IMR-90 (cell line): ENCODE measurements around the gene SPTBN5. TPM values are rescaled to one million over a fixed set of nuclear protein-coding genes. Genes with fewer than 3 reads are reported as not detected.

Experiments used
- ATAC-seq: fragments of 200-7000 bp; cut with Tn5 transposase; 2 replicates; pipeline ENCODE4 v1.9.1; 2020; ENCODE audit warnings: low read depth, mild to moderate bottlenecking, moderate library complexity
- BruUV-seq: library from RNA; stranded (reverse); fragments of 400-500 nt; replicated peaks from 2 replicates; lab custom pipeline; 2021; lab: Mats Ljungman, UMichigan
- CTCF ChIA-PET: fragments of 300-600 bp; formaldehyde crosslinking; extraction: SDS; loops from one replicate; lab custom pipeline; 2021; ENCODE audit warnings: antibody characterized with exemption; lab: Yijun Ruan, JAX
- POLR2A ChIA-PET: fragments of 300-600 bp; sonication (Branson Sonifier 250); formaldehyde crosslinking; loops from one replicate; lab custom pipeline; 2022; ENCODE audit warnings: antibody characterized with exemption; ENCODE audit not compliant: unreplicated experiment; lab: Charles Lee
- DNase-seq: peaks from one replicate; pipeline ENCODE4 v3.0.0; 2013
- H2AFZ ChIP-seq: replicated peaks from 2 replicates; pipeline ENCODE3; 2013; ENCODE audit warnings: low read length, mild to moderate bottlenecking; ENCODE audit not compliant: poor library complexity
- H2AK5ac ChIP-seq: 2 replicates; pipeline ENCODE4 v1.6.1; 2013; ENCODE audit warnings: low read depth, low read length, inconsistent platforms
- H2AK9ac ChIP-seq: replicated peaks from 2 replicates; pipeline ENCODE3; 2013; ENCODE audit warnings: mild to moderate bottlenecking, low read depth, low read length, moderate library complexity; ENCODE audit not compliant: poor library complexity
- H2BK120ac ChIP-seq: 2 replicates; pipeline ENCODE4 v1.6.1; 2013; ENCODE audit warnings: low read depth, low read length, inconsistent platforms
- H2BK15ac ChIP-seq: 3 replicates; pipeline ENCODE4 v1.6.1; 2013; ENCODE audit warnings: low read depth, low read length, inconsistent platforms
- H2BK20ac ChIP-seq: 2 replicates; pipeline ENCODE4 v1.6.1; 2013; ENCODE audit warnings: low read depth, mild to moderate bottlenecking, inconsistent platforms, low read length, moderate library complexity
- H2BK5ac ChIP-seq: 2 replicates; pipeline ENCODE4 v1.6.1; 2013; ENCODE audit warnings: mild to moderate bottlenecking, low read depth, low read length, inconsistent platforms; ENCODE audit not compliant: poor library complexity, severe bottlenecking
- H3K14ac ChIP-seq: replicated peaks from 2 replicates; pipeline ENCODE4 v1.6.1; 2013; ENCODE audit warnings: low read depth, low read length, inconsistent platforms
- H3K18ac ChIP-seq: 2 replicates; pipeline ENCODE4 v1.6.1; 2013; ENCODE audit warnings: low read depth, low read length, control low read depth
- H3K23ac ChIP-seq: 2 replicates; pipeline ENCODE4 v1.6.1; 2013; ENCODE audit warnings: low read depth, low read length, inconsistent platforms
- H3K27ac ChIP-seq: 2 replicates; pipeline ENCODE4 v1.5.1; 2013; ENCODE audit warnings: mild to moderate bottlenecking, control low read depth, low read length; ENCODE audit not compliant: insufficient read depth
- H3K27me3 ChIP-seq: 2 replicates; pipeline ENCODE4 v1.6.1; 2013; ENCODE audit warnings: low read length; ENCODE audit not compliant: control insufficient read depth, insufficient read depth
- H3K36me3 ChIP-seq: 2 replicates; pipeline ENCODE4 v1.6.1; 2013; ENCODE audit warnings: low read length, mixed read lengths; ENCODE audit not compliant: control insufficient read depth, insufficient read depth
- H3K4ac ChIP-seq: 2 replicates; pipeline ENCODE4 v1.6.1; 2013; ENCODE audit warnings: low read depth, low read length, inconsistent platforms
- H3K4me1 ChIP-seq: 2 replicates; pipeline ENCODE4 v1.6.1; 2013; ENCODE audit warnings: low read length, mixed read lengths; ENCODE audit not compliant: control insufficient read depth, insufficient read depth
- H3K4me2 ChIP-seq: 2 replicates; pipeline ENCODE4 v1.6.1; 2013; ENCODE audit warnings: low read depth, mild to moderate bottlenecking, control low read depth, low read length, moderate library complexity
- H3K4me3 ChIP-seq: 2 replicates; pipeline ENCODE4 v1.5.1; 2013; ENCODE audit warnings: low read depth, mild to moderate bottlenecking, control low read depth, low read length, moderate library complexity; ENCODE audit not compliant: insufficient read depth
- H3K56ac ChIP-seq: 2 replicates; pipeline ENCODE4 v1.6.1; 2013; ENCODE audit warnings: low read length, inconsistent platforms; ENCODE audit not compliant: insufficient read depth; ENCODE audit errors: extremely low read depth
- H3K79me1 ChIP-seq, 2 experiments: 2 replicates each; pipeline ENCODE4 v1.6.1; 2013; ENCODE audit warnings: low read length in 2 of 2, inconsistent platforms in 1 of 2, low read depth in 1 of 2
- H3K9ac ChIP-seq: 2 replicates; pipeline ENCODE4 v1.6.1; 2013; ENCODE audit warnings: low read depth, low read length, control low read depth
- H3K9me1 ChIP-seq: 2 replicates; pipeline ENCODE4 v1.6.1; 2013; ENCODE audit warnings: low read length, inconsistent platforms; ENCODE audit not compliant: insufficient read depth
- H3K9me3 ChIP-seq: 2 replicates; pipeline ENCODE4 v1.6.1; 2013; ENCODE audit warnings: low read length; ENCODE audit not compliant: control insufficient read depth, insufficient read depth
- H4K20me1 ChIP-seq: 2 replicates; pipeline ENCODE4 v1.6.1; 2013; ENCODE audit warnings: low read length, inconsistent platforms; ENCODE audit not compliant: insufficient read depth
- H4K5ac ChIP-seq: 2 replicates; pipeline ENCODE4 v1.6.1; 2013; ENCODE audit warnings: mild to moderate bottlenecking, low read depth, low read length, control low read depth
- H4K8ac ChIP-seq, 2 experiments: 2 replicates each; pipeline ENCODE4 v1.6.1; 2013; ENCODE audit warnings: low read depth in 2 of 2, low read length in 2 of 2, control low read depth in 1 of 2, inconsistent platforms in 1 of 2
- H4K91ac ChIP-seq: 2 replicates; pipeline ENCODE4 v1.6.1; 2013; ENCODE audit warnings: low read depth, low read length, inconsistent platforms; ENCODE audit not compliant: insufficient read depth
- BHLHE40 ChIP-seq: fragments of 150-350 bp; IDR thresholded peaks from 2 replicates; pipeline ENCODE4 v1.6.1; 2016; ENCODE audit warnings: mild to moderate bottlenecking, low read depth, low read length
- CEBPB ChIP-seq: IDR thresholded peaks from 2 replicates; pipeline ENCODE4 v1.6.1; 2012; ENCODE audit warnings: low read depth, low read length, improper control_type of control experiment
- CHD1 ChIP-seq: IDR thresholded peaks from 2 replicates; pipeline ENCODE4 v1.6.1; 2012; ENCODE audit warnings: low read depth, low read length, improper control_type of control experiment
- ELK1 ChIP-seq: fragments of 150-350 bp; IDR thresholded peaks from 2 replicates; pipeline ENCODE4 v1.6.1; 2016; ENCODE audit warnings: low read depth, mild to moderate bottlenecking, low read length, moderate library complexity, borderline replicate concordance
- FOS ChIP-seq: fragments of 150-350 bp; IDR thresholded peaks from 2 replicates; pipeline ENCODE4 v1.6.1; 2016; ENCODE audit warnings: low read depth, low read length
- MAFK ChIP-seq: IDR thresholded peaks from 2 replicates; pipeline ENCODE4 v1.6.1; 2012; ENCODE audit warnings: low read depth, low read length, improper control_type of control experiment
- MAZ ChIP-seq: IDR thresholded peaks from 2 replicates; pipeline ENCODE4 v1.6.1; 2012; ENCODE audit warnings: low read depth, mild to moderate bottlenecking, low read length, improper control_type of control experiment, moderate library complexity, borderline replicate concordance
- MXI1 ChIP-seq: IDR thresholded peaks from 2 replicates; pipeline ENCODE4 v1.6.1; 2012; ENCODE audit warnings: low read depth, mild to moderate bottlenecking, low read length, moderate library complexity, borderline replicate concordance
- NFE2L2 ChIP-seq: fragments of 150-350 bp; IDR thresholded peaks from 2 replicates; pipeline ENCODE4 v1.6.1; 2016; ENCODE audit warnings: low read depth, mild to moderate bottlenecking, low read length
- POLR2A ChIP-seq: IDR thresholded peaks from 2 replicates; pipeline ENCODE4 v1.6.1; 2012; ENCODE audit warnings: mild to moderate bottlenecking, low read depth, low read length
- RAD21 ChIP-seq: IDR thresholded peaks from 2 replicates; pipeline ENCODE4 v1.6.1; 2012; ENCODE audit warnings: low read length, improper control_type of control experiment
- RCOR1 ChIP-seq: IDR thresholded peaks from 2 replicates; pipeline ENCODE4 v1.6.1; 2012; ENCODE audit warnings: mild to moderate bottlenecking, low read length, improper control_type of control experiment; ENCODE audit not compliant: insufficient replicate concordance
- RFX5 ChIP-seq: IDR thresholded peaks from 2 replicates; pipeline ENCODE4 v1.8.0; 2012; ENCODE audit warnings: low read depth, mild to moderate bottlenecking, low read length, moderate library complexity
- SMC3 ChIP-seq: fragments of 150-350 bp; IDR thresholded peaks from 2 replicates; pipeline ENCODE4 v1.6.1; 2016; ENCODE audit warnings: low read depth, mild to moderate bottlenecking, antibody characterized with exemption, low read length, moderate library complexity
- USF2 ChIP-seq: fragments of 150-350 bp; IDR thresholded peaks from 2 replicates; pipeline ENCODE4 v1.6.1; 2017; ENCODE audit warnings: mild to moderate bottlenecking, antibody characterized with exemption, low read length, low read depth
- WGBS, 2 experiments: methylation state at CpG; one replicate each; pipeline versions ENCODE4 v1.1.5 to v1.1.7; 2013; ENCODE audit warnings: missing lambda C conversion rate in 2 of 2; ENCODE audit not compliant: insufficient read length in 1 of 2; ENCODE audit errors: extremely low coverage in 2 of 2; 5-methylcytosine and 5-hydroxymethylcytosine counted together
- dilution Hi-C: fragments of 300-500 bp; cut with HindIII; formaldehyde crosslinking; loops from one replicate; pipeline ENCODE4 v1.14.3; 2018; ENCODE audit warnings: low sequenced_read_pairs; ENCODE audit not compliant: unreplicated experiment
- in situ Hi-C: fragments of 300-500 bp; cut with MboI; formaldehyde crosslinking; loops from 3 replicates; pipeline ENCODE4 v1.14.3; 2019; ENCODE audit warnings: low sequenced_read_pairs, inconsistent platforms, mixed read lengths
- intact Hi-C: fragments of 100-400 bp; cut with micrococcal nuclease; formaldehyde crosslinking; loops from 2 replicates; pipeline ENCODE4 v1.10.0; 2022
- polyA plus RNA-seq, 3 experiments: library from polyadenylated mRNA; depleted of rRNA; stranded (reverse); fragments of >200 nt; gene quantifications; 2 replicates each; pipeline ENCODE4 v1.2.3, GENCODE V29; 2012; ENCODE audit warnings: low replicate concordance in 1 of 3
- total RNA-seq: library from RNA; depleted of rRNA; stranded (reverse); fragments of >200 nt; gene quantifications from 2 replicates; pipeline ENCODE4 v1.2.3, GENCODE V29; 2012
- TF ChIP-seq, protein P1 (sequence below): conservative IDR thresholded peaks from 2 replicates; pipeline ENCODE4 v1.5.1; 2012; ENCODE audit warnings: mild to moderate bottlenecking, low read depth, low read length, improper control_type of control experiment

The SPTBN5 gene
- total and polyA plus RNA-seq, 2 of the 4 experiments (the other 2 are of a cell fraction): under 0.01 to 0.38 TPM

GRCh38 chr15:41913256-41913655 is 19.4 kb upstream of the SPTBN5 start:
- Histone ChIP-seq H2AFZ (no peak overlapping the region), H4K8ac (no peak overlapping the region), H3K14ac (no peak overlapping the region), H3K36me3 (peaks cover 11% of the 10 kb centered on the region), H3K79me1 (peaks cover 23 to 72% of the 10 kb centered on the region in 2 experiments), H3K9me1 (peaks cover 22% of the 10 kb centered on the region), H3K9me3 (no peaks in the 10 kb centered on the region), H3K18ac (no peak overlapping the region), H3K27me3 (no peaks in the 10 kb centered on the region), H3K4ac (no peak overlapping the region), H2BK5ac (no peak overlapping the region), H2BK15ac (no peak overlapping the region), H4K5ac (no peak overlapping the region), H3K4me3 (no peak overlapping the region), H4K20me1 (peaks cover 9% of the 10 kb centered on the region), H2BK120ac (no peak overlapping the region), H3K23ac (no peak overlapping the region), H3K56ac (no peak overlapping the region), H2AK5ac (no peak overlapping the region), H3K4me1 (peaks cover 6% of the 10 kb centered on the region), H2BK20ac (no peak overlapping the region), H3K27ac (no peak overlapping the region), H3K9ac (no peak overlapping the region), H2AK9ac (no peak overlapping the region), H3K4me2 (no peak overlapping the region), H4K91ac (no peak overlapping the region)
- no peak for DNase-seq
- BruUV-seq: no TSS peak
- POLR2A ChIA-PET: no interaction called here
- ATAC-seq: no peak
- intact Hi-C loops (no loop called here), in situ Hi-C loops (no loop called here), dilution Hi-C loops (no loop called here)
- WGBS, 2 experiments: no CpG with 5 or more reads among the region's 3 CpGs
- no peak for TF ChIP-seq NFE2L2
- no peak for TF ChIP-seq MAZ
- TF ChIP-seq BHLHE40: no peak
- TF ChIP-seq CEBPB: no peak
- no peak for TF ChIP-seq RCOR1
- no peak for TF ChIP-seq MAFK
- no peak for TF ChIP-seq ELK1
- TF ChIP-seq CHD1: no peak
- TF ChIP-seq RAD21: no peak
- TF ChIP-seq SMC3: no peak
- TF ChIP-seq USF2: no peak
- TF ChIP-seq MXI1: no peak
- no peak for TF ChIP-seq RFX5
- TF ChIP-seq FOS: no peak
- TF ChIP-seq, protein P1, sequence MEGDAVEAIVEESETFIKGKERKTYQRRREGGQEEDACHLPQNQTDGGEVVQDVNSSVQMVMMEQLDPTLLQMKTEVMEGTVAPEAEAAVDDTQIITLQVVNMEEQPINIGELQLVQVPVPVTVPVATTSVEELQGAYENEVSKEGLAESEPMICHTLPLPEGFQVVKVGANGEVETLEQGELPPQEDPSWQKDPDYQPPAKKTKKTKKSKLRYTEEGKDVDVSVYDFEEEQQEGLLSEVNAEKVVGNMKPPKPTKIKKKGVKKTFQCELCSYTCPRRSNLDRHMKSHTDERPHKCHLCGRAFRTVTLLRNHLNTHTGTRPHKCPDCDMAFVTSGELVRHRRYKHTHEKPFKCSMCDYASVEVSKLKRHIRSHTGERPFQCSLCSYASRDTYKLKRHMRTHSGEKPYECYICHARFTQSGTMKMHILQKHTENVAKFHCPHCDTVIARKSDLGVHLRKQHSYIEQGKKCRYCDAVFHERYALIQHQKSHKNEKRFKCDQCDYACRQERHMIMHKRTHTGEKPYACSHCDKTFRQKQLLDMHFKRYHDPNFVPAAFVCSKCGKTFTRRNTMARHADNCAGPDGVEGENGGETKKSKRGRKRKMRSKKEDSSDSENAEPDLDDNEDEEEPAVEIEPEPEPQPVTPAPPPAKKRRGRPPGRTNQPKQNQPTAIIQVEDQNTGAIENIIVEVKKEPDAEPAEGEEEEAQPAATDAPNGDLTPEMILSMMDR: no peak
- no peak for TF ChIP-seq POLR2A
- CTCF ChIA-PET: interaction anchor here (1.0 kb wide), 1 partner anchor 103 kb away, joined by 3 read pairs; no protein-coding TSS in a partner anchor
